Measurements from ENCODE around the gene IER5L. TPM values are rescaled to one million over a fixed set of nuclear protein-coding genes. Genes with fewer than 3 reads are reported as not detected.

The IER5L gene
- polyA plus RNA-seq, 1 experiment: 4.9 TPM

GRCh38 chr9:129211686-129212085, 33.6 kb upstream of the IER5L start:
- DNase-seq (ENCODE audit: low read depth, low spot score): no peak
- CTCF ChIA-PET: interaction anchor here (0.6 kb wide), 1 partner anchor 253 kb away, joined by 4 read pairs; no protein-coding TSS in a partner anchor
- H3K4me3 ChIP-seq (ENCODE audit: low read depth, low read length): no peak overlapping the region
- peaks cover 3% of the 10 kb centered on the region for H3K27me3 ChIP-seq (ENCODE audit: control insufficient read depth, insufficient read depth, low read length)
- H3K9me3 ChIP-seq (ENCODE audit: control insufficient read depth, insufficient read depth, low read length): no peaks in the 10 kb centered on the region
- POLR2A ChIA-PET: no interaction called here
- TF ChIP-seq CTCF (IDR thresholded peaks at IDR 0.05; ENCODE audit: low read depth, low read length): no peak
- H3K27ac ChIP-seq (ENCODE audit: low read depth, low read length): no peak overlapping the region

- Histone ChIP-seq H3K4me3 (ENCODE audit: low read depth, low read length) (no peak overlapping the region), H3K27ac (ENCODE audit: low read depth, low read length) (no peak overlapping the region), H3K27me3 (ENCODE audit: control insufficient read depth, insufficient read depth, low read length) (no peaks in the 10 kb centered on the region), H3K9me3 (ENCODE audit: control insufficient read depth, insufficient read depth, low read length) (no peaks in the 10 kb centered on the region)
- no peak for DNase-seq (ENCODE audit: low read depth, low spot score)
- CTCF ChIA-PET: interaction anchor here (1.0 to 1.4 kb wide), 2 partner anchors 36 to 67 kb away, joined by 3 to 8 read pairs; no protein-coding TSS in a partner anchor
- TF ChIP-seq CTCF (IDR thresholded peaks at IDR 0.05; ENCODE audit: low read depth, low read length): no peak
- POLR2A ChIA-PET: no interaction called here
Measured at GRCh38 chr9:129210125-129210524, 32.1 kb upstream of the IER5L start.

GRCh38 chr9:129209580-129209979, 31.5 kb upstream of the IER5L start:
- no peak for DNase-seq (ENCODE audit: low read depth, low spot score)
- ChIA-PET POLR2A (no interaction called here), CTCF (no interaction called here)
- Histone ChIP-seq H3K27ac (ENCODE audit: low read depth, low read length) (no peak overlapping the region), H3K27me3 (ENCODE audit: control insufficient read depth, insufficient read depth, low read length) (no peaks in the 10 kb centered on the region), H3K9me3 (ENCODE audit: control insufficient read depth, insufficient read depth, low read length) (no peaks in the 10 kb centered on the region), H3K4me3 (ENCODE audit: low read depth, low read length) (no peak overlapping the region)
- TF ChIP-seq CTCF (IDR thresholded peaks at IDR 0.05; ENCODE audit: low read depth, low read length): no peak

GRCh38 chr9:129209109-129209508, 31.0 kb upstream of the IER5L start:
- Histone ChIP-seq H3K4me3 (ENCODE audit: low read depth, low read length) (no peak overlapping the region), H3K9me3 (ENCODE audit: control insufficient read depth, insufficient read depth, low read length) (no peaks in the 10 kb centered on the region), H3K27me3 (ENCODE audit: control insufficient read depth, insufficient read depth, low read length) (no peaks in the 10 kb centered on the region), H3K27ac (ENCODE audit: low read depth, low read length) (no peak overlapping the region)
- ChIA-PET CTCF (no interaction called here), POLR2A (no interaction called here)
- TF ChIP-seq CTCF (IDR thresholded peaks at IDR 0.05; ENCODE audit: low read depth, low read length): no peak
- DNase-seq (ENCODE audit: low read depth, low spot score): no peak

GRCh38 chr9:129208207-129209032, 30.4 kb upstream of the IER5L start:
- Histone ChIP-seq H3K4me3 (ENCODE audit: low read depth, low read length) (no peak overlapping the region), H3K27me3 (ENCODE audit: control insufficient read depth, insufficient read depth, low read length) (no peaks in the 10 kb centered on the region), H3K9me3 (ENCODE audit: control insufficient read depth, insufficient read depth, low read length) (no peaks in the 10 kb centered on the region), H3K27ac (ENCODE audit: low read depth, low read length) (no peak overlapping the region)
- TF ChIP-seq CTCF (IDR thresholded peaks at IDR 0.05; ENCODE audit: low read depth, low read length): no peak
- no peak for DNase-seq (ENCODE audit: low read depth, low spot score)
- CTCF ChIA-PET: no interaction called here
- POLR2A ChIA-PET: no interaction called here
